Left ventricle myocardium superior (tissue), 1 donor: ENCODE data around the gene ATOH8. TPM values are rescaled to one million over a fixed set of nuclear protein-coding genes. Genes with fewer than 3 reads are reported as not detected.
"Not testable (repeated sequence)": the region's sequence is repeated elsewhere in the genome, so short reads cannot be mapped to it uniquely, and the experiment has no call there.

Source experiments
- ATAC-seq: fragments of 200-7000 bp; cut with Tn5 transposase; one replicate; pipeline ENCODE4 v1.9.1; 2020; ENCODE audit warnings: mild to moderate bottlenecking, moderate library complexity
- DNase-seq: peaks from one replicate; pipeline ENCODE4 v3.0.0-alpha.2; 2020
- intact Hi-C: fragments of 100-400 bp; cut with micrococcal nuclease; formaldehyde crosslinking; loops from one replicate; pipeline ENCODE4 v1.11.0; 2022
- long read RNA-seq: library from polyadenylated mRNA; unstranded; transcript quantifications from one replicate; pipeline ENCODE4 v2.0.0, GENCODE V29; 2021
- total RNA-seq: library from RNA; stranded (reverse); fragmentation: NEBNext Ultra II Directional; extraction: Animal tissue kit (Norgen Biotek cat#: 25700); gene quantifications from one replicate; pipeline ENCODE4 v1.2.1, GENCODE V29; 2021
- donor health status: DM: no; HTN: yes; CAD: no; lungs with severe emphysema.

ATOH8 gene, protein sequence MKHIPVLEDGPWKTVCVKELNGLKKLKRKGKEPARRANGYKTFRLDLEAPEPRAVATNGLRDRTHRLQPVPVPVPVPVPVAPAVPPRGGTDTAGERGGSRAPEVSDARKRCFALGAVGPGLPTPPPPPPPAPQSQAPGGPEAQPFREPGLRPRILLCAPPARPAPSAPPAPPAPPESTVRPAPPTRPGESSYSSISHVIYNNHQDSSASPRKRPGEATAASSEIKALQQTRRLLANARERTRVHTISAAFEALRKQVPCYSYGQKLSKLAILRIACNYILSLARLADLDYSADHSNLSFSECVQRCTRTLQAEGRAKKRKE
- total RNA-seq: 29.6 TPM
- long read RNA-seq, transcript ATOH8-201 (3 exons, 2,438 nt): major isoform, 39 of 63 reads
- long read RNA-seq, partial matches to known transcripts: 15 of 63 reads
- long read RNA-seq, other reads (novel, unspliced or antisense): 9 of 63 reads

DNA sequence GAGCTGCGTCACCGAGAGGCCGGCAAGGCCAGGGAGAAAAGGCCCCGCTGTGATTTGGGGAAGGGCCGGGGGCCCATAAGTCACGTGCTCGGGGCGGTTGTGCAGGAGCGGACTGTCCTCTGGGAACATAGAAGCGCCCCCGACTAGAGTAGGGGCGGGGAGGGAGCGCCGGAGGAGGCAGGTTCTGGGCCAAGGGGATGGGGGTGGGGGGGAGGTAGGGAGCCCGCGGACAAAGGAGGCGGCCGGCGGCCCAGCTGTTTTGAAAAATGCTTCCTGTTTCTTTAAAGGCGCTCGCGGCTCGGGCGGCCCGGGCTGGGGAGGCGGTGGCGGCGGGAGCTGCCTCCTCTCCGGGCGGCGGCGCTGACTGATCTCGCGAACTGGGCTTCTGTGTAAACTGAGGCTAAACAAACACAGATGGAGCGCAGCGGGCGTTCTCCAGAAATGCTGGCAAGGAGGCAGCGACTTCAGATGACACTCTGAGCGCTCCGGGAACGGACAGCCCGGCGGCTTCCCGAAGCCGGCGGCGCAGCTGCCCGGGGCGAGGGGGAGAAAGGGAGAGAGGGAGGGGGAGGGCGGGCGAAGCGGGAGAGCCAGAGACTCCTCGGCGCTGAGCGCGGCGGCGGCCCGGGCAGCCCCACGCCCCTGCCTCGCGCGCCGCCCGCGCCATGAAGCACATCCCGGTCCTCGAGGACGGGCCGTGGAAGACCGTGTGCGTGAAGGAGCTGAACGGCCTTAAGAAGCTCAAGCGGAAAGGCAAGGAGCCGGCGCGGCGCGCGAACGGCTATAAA lies at the start of gene ATOH8:
TSS of gene ATOH8 (plus strand) at position 467 of the 788 bp plus-strand sequence. CDS start at position 666, 199 bp downstream.
- DNase-seq (peak; percentile 88), ATAC-seq (peak; percentile 54)
- intact Hi-C loops: no loop called here

DNA sequence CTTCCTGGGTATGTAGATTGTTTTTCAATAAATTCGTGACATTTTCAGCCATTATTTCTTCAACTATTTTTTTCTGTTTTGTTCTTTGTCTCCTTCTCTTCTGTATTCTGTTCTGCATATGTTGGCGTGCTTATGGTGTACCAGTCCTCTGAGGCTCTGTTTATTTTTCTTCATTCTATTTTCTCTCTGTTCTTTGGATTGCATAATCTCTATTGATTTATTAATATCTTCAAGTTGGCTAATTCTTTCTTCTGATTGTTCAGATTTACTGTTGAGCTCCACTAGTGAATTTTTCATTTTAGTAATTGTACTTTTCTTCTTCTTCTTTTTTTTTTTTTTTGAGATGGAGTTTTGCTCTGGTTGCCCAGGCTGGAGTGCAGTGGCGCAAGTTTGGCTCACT lies 49.8 kb upstream of the ATOH8 start:
- no peak for ATAC-seq
- DNase-seq: no peak
- intact Hi-C loops: no loop called here

DNA sequence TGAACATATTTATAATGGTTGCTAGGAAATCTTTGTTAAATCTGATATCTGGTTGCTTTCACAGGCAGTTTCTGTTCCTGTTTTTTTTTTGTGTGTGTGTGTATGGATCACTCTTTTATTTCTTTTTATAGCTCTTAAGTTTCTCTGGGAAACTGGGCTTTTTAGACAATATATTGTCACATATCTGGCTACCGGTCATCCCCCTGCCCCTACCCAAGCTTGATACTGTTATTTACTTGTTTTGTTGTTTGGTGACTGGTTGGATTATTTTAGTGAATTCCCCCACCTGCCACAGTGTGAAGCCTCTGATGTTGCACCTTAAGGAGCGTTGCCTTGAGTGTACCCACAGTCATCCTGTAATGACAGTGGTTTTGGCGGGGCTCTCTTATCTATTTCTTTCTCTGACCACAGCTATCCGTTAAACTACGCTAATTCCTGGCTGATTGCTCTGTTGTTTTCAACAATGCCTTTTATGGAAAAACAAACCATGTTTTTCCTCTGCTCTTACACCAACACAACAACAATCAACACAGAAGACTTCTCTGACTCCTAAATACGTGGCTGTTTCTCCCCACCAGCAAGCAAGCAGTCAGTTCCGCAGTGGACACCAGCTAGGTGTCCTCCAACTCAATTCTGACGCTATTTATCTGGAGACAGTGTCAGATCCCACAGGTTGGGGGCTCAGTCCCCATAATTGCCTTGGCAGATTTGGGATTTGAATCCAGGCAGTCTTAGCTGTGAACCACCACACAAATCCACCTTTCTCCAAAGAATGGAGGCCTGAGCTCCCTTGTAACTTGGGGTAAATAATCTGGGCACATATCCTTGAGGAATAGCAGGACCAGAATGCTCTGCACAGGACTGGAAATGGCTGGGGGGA lies 48.8 kb upstream of the ATOH8 start:
- intact Hi-C loops: no loop called here
- no peak for ATAC-seq
- DNase-seq: no peak

DNA sequence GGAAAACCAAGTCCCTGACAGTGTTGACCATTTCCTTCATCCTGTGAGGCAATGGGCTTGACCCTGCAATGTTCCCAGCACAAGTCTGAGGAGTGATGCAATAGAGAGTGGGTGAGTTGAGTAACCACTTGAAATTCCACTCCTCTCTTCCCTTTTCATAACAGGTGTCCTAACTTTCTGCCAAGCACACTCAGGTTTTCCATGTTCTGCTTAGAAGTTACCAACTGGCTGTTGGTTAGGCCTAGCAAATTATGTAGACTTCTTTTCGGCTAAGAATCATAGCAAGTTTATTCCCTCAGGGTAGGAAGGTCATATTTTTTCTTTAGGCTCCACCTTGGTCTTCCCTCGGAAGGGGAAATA lies 48.1 kb upstream of the ATOH8 start:
- DNase-seq (no peak), ATAC-seq (peak; percentile 72)
- intact Hi-C loops: no loop called here

DNA sequence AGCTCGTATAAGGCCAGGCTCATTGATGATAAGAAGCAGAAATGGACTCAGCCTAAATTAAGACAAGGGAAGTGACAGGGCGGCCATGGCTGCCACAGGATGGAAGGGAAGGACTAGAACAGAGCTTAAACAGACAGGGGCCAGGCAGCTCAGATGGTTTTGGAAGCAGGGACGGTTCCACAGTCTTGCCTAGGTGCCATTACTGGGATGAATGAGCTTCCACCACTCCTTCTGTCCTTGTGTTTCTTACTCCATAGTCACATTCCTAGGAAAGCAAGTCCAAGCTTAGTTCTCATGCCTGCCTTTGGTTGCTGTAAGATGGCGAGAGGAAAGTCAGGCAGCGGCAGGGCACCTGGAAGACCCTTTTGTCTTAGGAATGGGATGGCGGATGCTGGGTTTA lies 47.7 kb upstream of the ATOH8 start:
- DNase-seq (no peak), ATAC-seq (no peak)
- intact Hi-C loops: no loop called here

DNA sequence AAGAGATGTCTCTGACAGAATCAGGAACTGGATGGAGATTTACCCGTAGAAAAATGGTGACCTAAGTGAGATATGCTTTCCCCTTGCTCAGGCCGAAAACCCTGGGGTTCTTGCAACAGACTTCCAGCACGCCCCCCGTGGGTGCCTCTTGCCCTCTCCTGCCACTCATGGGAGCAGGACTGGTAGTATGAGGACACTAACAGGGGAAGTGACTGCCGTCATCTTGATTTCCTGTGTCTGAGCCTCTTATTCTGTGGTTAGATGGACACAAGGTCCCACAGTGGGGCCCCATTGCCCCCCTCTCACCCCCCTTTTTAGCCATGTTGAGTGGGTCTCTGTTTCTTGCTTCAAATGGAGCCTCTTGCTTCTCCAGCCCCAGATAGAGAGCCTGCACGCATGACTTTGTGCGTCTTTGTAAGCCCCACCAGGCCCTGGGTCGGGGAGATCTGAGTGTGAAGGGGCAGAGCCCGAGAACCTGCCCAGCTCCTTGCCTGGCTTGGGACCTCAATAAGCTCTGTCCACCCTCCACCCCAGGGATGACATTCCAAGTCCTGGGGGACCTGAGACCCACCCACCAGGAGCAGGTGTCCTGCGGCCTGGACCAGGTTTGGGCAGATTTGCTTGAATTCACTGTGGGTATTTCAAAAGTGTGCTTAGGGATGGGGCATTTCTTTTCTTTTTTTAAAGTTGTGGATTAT lies 47.0 kb upstream of the ATOH8 start:
- DNase-seq: peak; percentile 47
- ATAC-seq: peak; percentile 5
- intact Hi-C loops: no loop called here

DNA sequence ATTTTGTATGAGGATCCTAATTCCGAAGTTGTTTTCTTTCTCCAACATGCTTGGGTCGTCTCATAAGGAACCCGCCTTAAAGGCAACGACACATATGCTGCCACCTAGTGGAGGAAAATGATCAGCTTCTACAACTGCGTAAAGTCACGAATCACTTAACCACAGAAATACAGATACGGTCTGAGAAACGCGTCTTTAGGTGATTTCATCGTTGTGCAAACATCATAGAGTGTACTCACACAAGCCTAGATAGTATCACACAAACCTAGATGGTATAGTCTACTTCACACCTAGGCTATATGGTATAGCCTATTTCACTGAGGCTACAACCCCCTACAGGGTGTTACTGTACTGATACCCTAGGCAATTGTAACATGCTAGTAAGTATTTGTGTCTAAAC lies 46.5 kb upstream of the ATOH8 start:
- DNase-seq: no peak
- peak; percentile 31 for ATAC-seq
- intact Hi-C loops: no loop called here

DNA sequence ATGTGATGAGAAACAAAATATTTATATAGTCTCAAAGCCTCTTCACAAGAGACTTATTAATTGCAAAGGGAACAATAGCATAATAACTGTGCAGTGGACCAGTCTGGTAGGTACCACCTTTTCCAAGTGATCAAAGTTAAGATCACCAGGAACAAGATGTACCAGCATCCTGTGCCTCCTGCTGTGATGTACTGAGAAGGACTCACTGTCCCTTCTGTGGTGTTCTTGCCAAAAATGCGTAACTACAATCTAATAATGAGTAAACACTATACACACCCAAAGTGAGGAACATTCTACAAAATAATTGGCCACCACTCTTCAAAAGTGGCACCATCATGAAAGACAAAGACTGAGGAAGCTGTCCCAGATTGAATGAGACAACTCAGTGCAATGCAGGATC lies 45.1 kb upstream of the ATOH8 start:
- intact Hi-C loops: no loop called here

DNA sequence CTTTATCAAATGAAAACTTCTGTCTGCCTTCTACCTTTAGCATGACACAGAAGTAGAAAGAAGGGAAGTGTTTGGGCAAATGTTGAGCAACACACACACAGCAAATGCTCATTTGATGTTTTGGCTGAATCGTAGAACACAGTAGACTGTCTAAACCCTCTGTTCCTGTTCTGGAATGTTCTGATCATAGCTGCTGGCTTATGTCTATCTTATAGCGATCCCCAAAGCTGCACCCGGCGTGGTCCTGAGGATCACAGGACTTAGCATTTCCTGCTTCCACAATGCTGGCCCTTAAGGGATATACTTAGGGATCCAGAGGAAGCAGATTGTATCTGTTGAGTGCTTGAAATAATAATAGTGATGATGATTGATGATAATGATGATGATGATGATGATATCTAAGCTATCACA lies 44.4 kb upstream of the ATOH8 start:
- no peak for DNase-seq
- ATAC-seq: no peak
- intact Hi-C loops: no loop called here

More for the DNA sequence above, 45.1 kb upstream of the ATOH8 start:
- ATAC-seq: no peak
- no peak for DNase-seq

DNA sequence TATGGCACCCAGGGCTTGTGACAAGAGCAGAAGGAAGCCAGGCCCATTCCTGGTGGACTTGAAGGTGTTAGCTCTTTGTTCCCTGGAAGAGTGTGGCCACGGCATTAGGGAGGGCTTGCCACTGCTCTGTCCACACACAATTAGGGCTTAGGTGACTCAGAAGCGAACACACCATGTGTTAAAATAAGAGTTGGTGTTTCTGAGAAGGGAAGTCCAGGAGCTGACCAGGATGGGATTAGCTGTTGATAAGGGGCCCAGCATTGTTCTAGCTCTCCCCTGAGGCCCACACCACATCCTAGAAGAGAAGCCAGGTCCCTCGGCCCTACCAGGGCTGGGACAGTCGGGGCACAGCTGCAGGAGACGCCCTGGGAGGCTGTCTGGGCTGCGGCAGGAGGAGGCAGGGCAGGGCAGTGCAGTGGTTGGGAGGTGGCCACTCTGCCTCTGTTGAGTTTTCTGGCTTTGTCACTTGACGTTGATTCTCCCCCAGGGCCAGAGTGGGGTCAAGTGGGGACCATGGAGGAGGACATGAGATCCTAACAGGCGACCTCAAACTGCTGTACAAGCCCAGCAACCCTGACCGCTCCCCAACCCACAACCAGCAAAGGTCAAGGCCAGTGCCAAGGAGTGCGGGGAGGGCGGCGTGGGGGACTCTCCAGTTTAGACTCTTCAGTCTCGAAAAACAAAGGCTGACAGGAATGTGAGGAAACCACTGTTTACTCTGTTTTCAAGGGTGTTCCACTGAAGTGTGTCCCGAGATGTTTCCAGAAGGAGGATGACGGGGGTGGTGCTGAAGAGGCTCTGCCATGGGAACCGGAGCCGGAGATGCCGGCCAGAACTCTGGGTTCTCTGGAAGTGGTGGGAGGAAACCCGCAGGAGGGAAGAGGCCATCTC lies 42.9 kb upstream of the ATOH8 start:
- peak; percentile 56 for DNase-seq
- peak; percentile 59 for ATAC-seq
- intact Hi-C loops: no loop called here

DNA sequence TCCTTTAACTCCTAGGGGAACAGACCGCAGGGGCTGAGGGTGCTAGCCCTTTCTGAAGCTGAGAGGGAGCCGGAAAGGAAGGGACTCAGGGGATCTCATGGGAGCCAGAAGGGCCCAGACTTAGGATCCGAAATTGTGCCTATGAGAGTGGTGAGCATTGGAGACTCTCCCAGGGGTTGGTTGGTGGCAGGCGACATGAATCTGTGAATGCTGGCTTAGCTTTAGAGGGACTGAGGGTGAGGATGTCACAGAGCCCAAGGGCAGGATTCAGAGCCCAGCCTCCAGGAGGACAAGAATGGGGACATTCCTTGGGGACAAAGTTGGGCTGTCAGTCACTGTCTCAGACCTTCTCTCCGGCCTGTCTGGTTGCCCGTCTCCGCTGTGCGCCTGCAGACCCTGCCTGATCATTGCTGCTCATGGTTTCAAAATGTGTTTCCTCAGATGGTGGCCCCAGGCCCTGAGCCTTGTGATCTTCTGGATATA lies 42.2 kb upstream of the ATOH8 start:
- no peak for DNase-seq
- intact Hi-C loops: no loop called here
- no peak for ATAC-seq

DNA sequence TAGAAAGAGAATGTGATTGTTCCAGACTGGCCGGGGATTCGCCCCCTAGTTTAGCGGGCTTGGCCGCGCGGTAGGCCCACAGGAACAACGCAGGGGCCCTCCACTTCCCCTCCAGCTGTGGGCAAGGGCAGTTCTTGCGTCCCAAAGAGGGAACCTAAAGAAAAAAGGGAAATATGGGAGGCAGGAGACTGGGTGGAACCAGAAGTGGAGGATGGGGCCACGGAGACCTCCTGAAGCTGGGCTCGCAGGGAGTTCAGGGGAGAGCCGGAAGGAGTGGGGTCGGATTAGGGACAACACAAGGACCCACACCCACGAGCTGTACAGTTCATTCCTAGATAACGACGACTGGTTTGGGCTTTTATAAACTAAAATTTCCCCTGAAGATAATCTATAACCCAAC lies 41.5 kb upstream of the ATOH8 start:
- peak; percentile 59 for DNase-seq
- intact Hi-C loops: no loop called here
- peak; percentile 7 for ATAC-seq

DNA sequence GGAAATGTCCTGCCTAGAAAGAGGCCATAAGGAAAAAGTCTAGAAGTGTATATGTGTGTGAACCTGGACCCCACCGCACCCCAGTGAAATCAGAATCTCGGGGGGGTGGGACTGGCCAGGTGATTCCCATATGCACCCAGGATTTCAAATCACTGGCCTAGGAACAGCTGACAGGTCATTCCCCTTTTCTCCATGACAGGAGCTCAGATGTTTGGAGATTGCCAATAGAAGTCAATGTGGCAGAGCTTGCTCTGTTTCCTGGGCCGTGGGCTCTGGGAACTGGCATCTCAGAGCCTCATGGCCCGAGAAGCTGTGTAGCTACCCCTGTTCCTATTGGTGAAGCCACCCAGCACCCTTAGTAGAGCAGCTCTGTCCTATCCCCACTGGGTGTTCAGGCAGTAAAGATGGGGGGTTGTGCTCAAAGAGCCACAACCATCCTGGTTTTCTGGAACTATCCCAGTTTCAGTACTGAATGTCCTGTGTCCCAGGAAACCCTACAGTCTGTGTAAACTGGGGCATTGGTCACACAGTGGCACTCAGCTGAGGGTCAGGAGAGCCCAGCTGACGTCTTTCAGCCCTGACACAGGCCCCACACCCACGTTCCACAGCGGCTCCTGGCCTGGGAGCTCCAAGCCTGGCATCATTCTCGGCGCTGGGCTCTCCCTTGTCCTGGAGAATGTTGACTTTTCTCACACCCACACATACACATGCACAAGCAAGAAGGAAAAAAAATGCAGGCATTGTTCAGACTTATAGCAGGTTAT lies 40.8 kb upstream of the ATOH8 start:
- DNase-seq (peak; percentile 74), ATAC-seq (peak; percentile 70)
- intact Hi-C loops: no loop called here

DNA sequence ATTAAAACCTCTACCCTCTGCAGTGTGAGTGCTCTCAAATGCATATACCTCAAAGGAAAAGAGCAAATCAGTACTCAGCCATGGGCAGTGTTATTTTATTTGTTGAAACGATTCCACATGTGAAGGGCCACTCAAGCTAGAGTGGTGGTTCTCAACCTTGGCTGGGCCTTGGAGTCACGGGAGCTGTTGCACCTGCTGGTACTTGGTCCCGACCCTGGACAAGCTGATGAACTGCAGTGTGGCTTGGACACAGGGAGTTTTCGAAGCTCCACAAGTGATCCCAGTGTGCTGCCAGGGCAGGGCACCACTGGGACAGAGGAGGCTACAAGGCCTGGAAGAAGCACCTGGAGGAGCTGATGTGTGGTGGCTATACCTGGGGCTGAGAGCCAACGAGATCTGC lies 40.0 kb upstream of the ATOH8 start:
- intact Hi-C loops: no loop called here
- ATAC-seq (peak; percentile 42), DNase-seq (peak; percentile 46)

DNA sequence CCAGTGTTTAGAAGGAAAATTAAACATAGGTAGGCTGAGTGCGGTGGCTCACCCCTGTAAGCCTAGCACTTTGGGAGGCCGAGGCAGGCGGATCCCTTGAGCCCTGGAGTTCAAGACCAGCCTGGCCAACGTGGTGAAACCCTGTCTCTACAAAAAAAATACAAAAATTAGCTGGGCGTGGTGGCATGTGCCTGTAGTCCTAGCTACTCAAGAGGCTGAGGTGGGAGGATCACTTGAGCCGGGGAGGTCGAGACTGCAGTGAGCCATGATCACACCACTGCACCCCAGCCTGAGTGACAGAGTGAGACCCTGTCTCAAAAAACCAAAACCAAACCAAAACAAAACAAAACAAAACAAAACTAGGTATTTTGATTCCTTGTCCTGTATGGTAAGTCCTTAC lies 39.4 kb upstream of the ATOH8 start:
- intact Hi-C loops, DNase-seq, ATAC-seq: not testable (repeated sequence)

DNA sequence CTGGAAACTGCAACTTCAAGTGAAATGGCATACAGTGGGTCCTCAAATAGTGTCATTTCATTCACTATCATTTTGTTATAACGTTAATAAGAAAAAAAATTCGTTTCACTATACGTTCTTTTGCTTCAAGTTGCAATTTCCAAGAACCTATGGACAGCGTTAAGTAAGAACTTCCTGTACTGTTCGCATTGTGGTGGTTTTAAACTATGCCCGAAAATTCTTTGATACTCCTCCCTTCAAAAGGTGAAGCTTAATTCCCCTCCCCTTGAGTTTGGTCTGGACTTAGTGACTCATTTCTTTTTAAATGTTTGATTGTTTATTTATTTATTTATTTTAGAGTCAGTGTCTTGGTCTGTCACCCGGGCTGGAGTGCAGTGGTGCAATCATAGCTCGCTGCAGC lies 39.0 kb upstream of the ATOH8 start:
- intact Hi-C loops: no loop called here
- DNase-seq (no peak), ATAC-seq (no peak)

DNA sequence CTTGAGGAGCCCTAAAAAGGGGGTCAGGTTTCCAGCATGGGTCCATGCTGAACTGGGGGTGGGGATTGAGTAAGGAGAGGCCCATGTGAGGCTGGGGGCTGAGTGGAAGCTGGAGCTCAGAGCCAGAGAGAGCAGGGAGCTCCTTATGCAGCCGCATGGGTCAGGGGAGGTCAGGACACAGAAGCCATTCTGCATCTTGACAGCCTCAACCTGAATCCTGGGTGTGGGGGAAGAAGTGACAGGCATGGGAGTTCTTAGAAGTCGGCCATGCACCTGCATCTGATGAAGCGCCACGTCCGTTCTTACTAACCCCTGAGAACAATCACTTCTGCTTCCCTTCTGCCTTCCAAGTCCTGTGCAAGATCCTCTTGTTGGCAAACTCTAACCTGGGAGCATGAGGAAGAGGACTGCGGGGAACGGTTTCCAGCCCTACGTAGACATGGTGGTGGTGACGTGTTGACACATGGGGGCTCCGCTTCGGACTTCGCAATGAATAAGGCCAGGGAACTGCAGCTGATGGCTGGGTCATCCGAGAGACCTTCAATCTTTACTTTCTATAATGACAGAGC lies 37.4 kb upstream of the ATOH8 start:
- intact Hi-C loops: no loop called here

More for the DNA sequence above, 37.4 kb upstream of the ATOH8 start:
- ATAC-seq: no peak
- no peak for DNase-seq
